ENCODE measurements around the gene SLC15A2.

The SLC15A2 gene

DNA sequence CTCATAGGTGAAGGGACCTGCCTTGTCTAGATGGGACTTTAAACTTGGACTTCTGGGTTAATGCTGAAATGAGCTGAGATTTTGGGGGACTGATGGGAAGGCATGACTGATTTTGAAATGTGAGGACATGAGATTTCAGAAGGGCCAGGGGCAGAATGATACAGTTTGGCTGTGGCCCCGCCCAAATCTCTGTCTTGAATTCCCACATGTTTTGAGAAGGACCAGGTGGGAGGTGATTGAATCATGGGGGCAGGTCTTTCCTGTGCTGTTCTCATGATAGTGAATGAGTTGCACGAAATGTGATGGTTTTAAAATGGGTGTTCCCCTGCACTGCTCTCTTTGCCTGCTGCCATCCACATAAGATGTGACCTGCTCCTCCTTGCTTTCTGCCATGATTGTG is 85.0 kb downstream of the SLC15A2 start:
- Histone ChIP-seq H3K4me3 (ENCODE audit: low read length in 2 of 2) (no peak overlapping the region), H3K27me3 (ENCODE audit: control insufficient read depth in 2 of 2, insufficient read depth in 2 of 2, low read length in 2 of 2) (no peaks in the 10 kb centered on the region), H3K4me1 (ENCODE audit: control insufficient read depth in 2 of 2, insufficient read depth in 2 of 2, low read length in 2 of 2) (peaks cover 3 to 5% of the 10 kb centered on the region in 2 donors), H3K9ac (ENCODE audit: low read depth in 1 of 2, low read length in 2 of 2) (no peak overlapping the region), H3K36me3 (ENCODE audit: control insufficient read depth in 2 of 2, insufficient read depth in 2 of 2, low read length in 2 of 2) (no peaks in the 10 kb centered on the region), H3K9me3 (ENCODE audit: control insufficient read depth in 2 of 2, low read length in 2 of 2) (no peaks in the 10 kb centered on the region), H3K27ac (ENCODE audit: low read depth in 2 of 2, low read length in 2 of 2) (no peak overlapping the region)

DNA sequence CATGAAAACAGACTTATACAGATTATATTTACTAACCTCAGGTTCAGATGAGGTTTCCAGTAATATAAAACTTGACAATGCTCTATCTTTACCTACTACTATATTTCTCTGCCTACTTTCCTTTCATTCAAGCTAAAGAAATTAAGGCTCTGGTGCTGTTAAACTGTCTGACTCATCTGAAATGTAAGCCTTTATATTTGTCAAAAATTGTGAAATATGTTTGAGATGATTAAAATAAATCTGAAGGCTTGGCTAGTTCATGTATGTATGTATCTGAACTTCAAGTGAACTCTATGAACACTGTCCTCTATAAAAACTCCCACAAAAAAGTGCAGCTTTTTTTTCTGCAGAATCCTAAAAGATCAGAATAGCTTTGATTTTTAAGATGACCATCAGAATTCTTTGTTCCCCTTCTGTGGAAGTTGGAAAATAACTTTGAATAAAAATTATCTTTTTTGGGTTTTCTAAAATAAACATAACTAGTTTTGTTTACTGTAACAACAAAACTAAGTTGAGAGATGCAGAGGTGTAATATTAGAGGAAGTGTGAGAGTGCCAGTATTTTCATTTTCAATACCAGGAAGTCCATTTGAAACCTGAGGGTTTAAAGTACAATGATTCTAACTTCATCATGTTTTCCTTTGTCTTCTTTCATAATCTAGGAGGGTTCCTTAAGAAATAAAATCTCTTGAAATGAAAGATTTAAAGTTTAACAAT is 85.7 kb downstream of the SLC15A2 start:
- H3K4me3 ChIP-seq (ENCODE audit: low read length in 2 of 2) = no peak overlapping the region
- H3K27ac ChIP-seq (ENCODE audit: low read depth in 2 of 2, low read length in 2 of 2) = peak overlapping the region; percentile 58 to 63
- H3K9ac ChIP-seq (ENCODE audit: low read depth in 1 of 2, low read length in 2 of 2) = no peak overlapping the region
- no peaks in the 10 kb centered on the region for H3K27me3 ChIP-seq (ENCODE audit: control insufficient read depth in 2 of 2, insufficient read depth in 2 of 2, low read length in 2 of 2)
- no peaks in the 10 kb centered on the region for H3K9me3 ChIP-seq (ENCODE audit: control insufficient read depth in 2 of 2, low read length in 2 of 2)
- H3K4me1 ChIP-seq (ENCODE audit: control insufficient read depth in 2 of 2, insufficient read depth in 2 of 2, low read length in 2 of 2) = peaks cover 3 to 5% of the 10 kb centered on the region in 2 donors
- no peaks in the 10 kb centered on the region for H3K36me3 ChIP-seq (ENCODE audit: control insufficient read depth in 2 of 2, insufficient read depth in 2 of 2, low read length in 2 of 2)

GRCh38 chr3:121980450-121980796 is 86.2 kb downstream of the SLC15A2 start:
- H3K36me3 ChIP-seq (ENCODE audit: control insufficient read depth in 2 of 2, insufficient read depth in 2 of 2, low read length in 2 of 2) = no peaks in the 10 kb centered on the region
- no peaks in the 10 kb centered on the region for H3K27me3 ChIP-seq (ENCODE audit: control insufficient read depth in 2 of 2, insufficient read depth in 2 of 2, low read length in 2 of 2)
- H3K4me1 ChIP-seq (ENCODE audit: control insufficient read depth in 2 of 2, insufficient read depth in 2 of 2, low read length in 2 of 2) = peaks cover 3 to 5% of the 10 kb centered on the region in 2 donors
- no peak overlapping the region for H3K4me3 ChIP-seq (ENCODE audit: low read length in 2 of 2)
- no peaks in the 10 kb centered on the region for H3K9me3 ChIP-seq (ENCODE audit: control insufficient read depth in 2 of 2, low read length in 2 of 2)
- peak overlapping the region; percentile 58 to 63 for H3K27ac ChIP-seq (ENCODE audit: low read depth in 2 of 2, low read length in 2 of 2)
- no peak overlapping the region for H3K9ac ChIP-seq (ENCODE audit: low read depth in 1 of 2, low read length in 2 of 2)

DNA sequence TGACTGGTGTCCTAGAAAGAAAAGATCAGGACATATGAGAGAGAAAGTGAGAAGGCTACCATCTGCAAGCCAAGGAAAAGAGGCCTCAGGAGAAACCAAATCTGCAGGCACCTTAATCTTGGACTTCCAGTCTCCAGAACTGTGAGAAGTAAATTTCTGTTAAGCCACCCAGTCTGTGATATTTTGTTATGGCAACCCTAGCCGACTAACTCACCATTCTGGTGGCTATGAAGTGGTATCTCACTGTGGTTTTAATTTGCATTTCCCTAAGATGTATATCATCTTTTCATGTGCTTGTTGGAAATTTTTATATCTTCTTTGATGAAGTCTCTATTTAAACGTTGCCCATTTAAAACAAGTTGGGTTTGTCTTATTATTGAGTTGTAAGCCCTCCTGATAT is 87.3 kb downstream of the SLC15A2 start:
- no peak overlapping the region for H3K9ac ChIP-seq (ENCODE audit: low read depth in 1 of 2, low read length in 2 of 2)
- no peak overlapping the region for H3K27ac ChIP-seq (ENCODE audit: low read depth in 2 of 2, low read length in 2 of 2)
- peaks cover 0 to 1% of the 10 kb centered on the region in 2 donors for H3K36me3 ChIP-seq (ENCODE audit: control insufficient read depth in 2 of 2, insufficient read depth in 2 of 2, low read length in 2 of 2)
- no peak overlapping the region for H3K4me3 ChIP-seq (ENCODE audit: low read length in 2 of 2)
- peaks cover 3 to 5% of the 10 kb centered on the region in 2 donors for H3K4me1 ChIP-seq (ENCODE audit: control insufficient read depth in 2 of 2, insufficient read depth in 2 of 2, low read length in 2 of 2)
- H3K9me3 ChIP-seq (ENCODE audit: control insufficient read depth in 2 of 2, low read length in 2 of 2) = no peaks in the 10 kb centered on the region
- H3K27me3 ChIP-seq (ENCODE audit: control insufficient read depth in 2 of 2, insufficient read depth in 2 of 2, low read length in 2 of 2) = no peaks in the 10 kb centered on the region

GRCh38 chr3:121985846-121986245 is 91.6 kb downstream of the SLC15A2 start:
- Histone ChIP-seq H3K27me3 (ENCODE audit: control insufficient read depth in 2 of 2, insufficient read depth in 2 of 2, low read length in 2 of 2) (no peaks in the 10 kb centered on the region), H3K4me3 (ENCODE audit: low read length in 2 of 2) (no peak overlapping the region), H3K36me3 (ENCODE audit: control insufficient read depth in 2 of 2, insufficient read depth in 2 of 2, low read length in 2 of 2) (peaks cover 8 to 10% of the 10 kb centered on the region in 2 donors), H3K9ac (ENCODE audit: low read depth in 1 of 2, low read length in 2 of 2) (no peak overlapping the region), H3K9me3 (ENCODE audit: control insufficient read depth in 2 of 2, low read length in 2 of 2) (no peaks in the 10 kb centered on the region), H3K4me1 (ENCODE audit: control insufficient read depth in 2 of 2, insufficient read depth in 2 of 2, low read length in 2 of 2) (no peaks in the 10 kb centered on the region), H3K27ac (ENCODE audit: low read depth in 2 of 2, low read length in 2 of 2) (no peak overlapping the region)

DNA sequence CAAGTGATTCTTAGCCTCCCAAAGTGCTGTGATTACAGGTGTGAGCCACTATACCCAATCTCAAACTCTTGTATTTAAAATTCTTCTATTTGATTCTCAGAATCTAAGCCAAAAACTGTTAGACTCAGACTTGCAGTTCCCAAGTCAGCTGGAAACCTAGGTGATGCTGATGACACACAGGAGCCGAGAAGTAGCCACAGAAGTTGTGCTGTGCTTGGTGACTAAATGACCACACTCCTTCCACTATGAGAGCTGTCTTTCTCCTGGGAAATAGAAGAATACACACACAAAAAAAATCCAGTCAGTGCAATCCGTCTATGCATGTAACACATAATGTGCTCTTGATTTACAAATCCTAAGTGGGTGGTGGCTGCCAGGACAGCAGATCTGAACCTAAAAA is 93.9 kb downstream of the SLC15A2 start:
- Histone ChIP-seq H3K27me3 (ENCODE audit: control insufficient read depth in 2 of 2, insufficient read depth in 2 of 2, low read length in 2 of 2) (no peaks in the 10 kb centered on the region), H3K4me1 (ENCODE audit: control insufficient read depth in 2 of 2, insufficient read depth in 2 of 2, low read length in 2 of 2) (no peaks in the 10 kb centered on the region), H3K9me3 (ENCODE audit: control insufficient read depth in 2 of 2, low read length in 2 of 2) (no peaks in the 10 kb centered on the region), H3K36me3 (ENCODE audit: control insufficient read depth in 2 of 2, insufficient read depth in 2 of 2, low read length in 2 of 2) (peaks cover 15 to 16% of the 10 kb centered on the region in 2 donors), H3K4me3 (ENCODE audit: low read length in 2 of 2) (no peak overlapping the region), H3K9ac (ENCODE audit: low read depth in 1 of 2, low read length in 2 of 2) (no peak overlapping the region), H3K27ac (ENCODE audit: low read depth in 2 of 2, low read length in 2 of 2) (no peak overlapping the region)

- Histone ChIP-seq H3K4me3 (ENCODE audit: low read length in 2 of 2) (no peak overlapping the region), H3K9ac (ENCODE audit: low read depth in 1 of 2, low read length in 2 of 2) (no peak overlapping the region), H3K27me3 (ENCODE audit: control insufficient read depth in 2 of 2, insufficient read depth in 2 of 2, low read length in 2 of 2) (no peaks in the 10 kb centered on the region), H3K27ac (ENCODE audit: low read depth in 2 of 2, low read length in 2 of 2) (no peak overlapping the region), H3K36me3 (ENCODE audit: control insufficient read depth in 2 of 2, insufficient read depth in 2 of 2, low read length in 2 of 2) (peaks cover 18 to 20% of the 10 kb centered on the region in 2 donors), H3K4me1 (ENCODE audit: control insufficient read depth in 2 of 2, insufficient read depth in 2 of 2, low read length in 2 of 2) (no peaks in the 10 kb centered on the region), H3K9me3 (ENCODE audit: control insufficient read depth in 2 of 2, low read length in 2 of 2) (no peaks in the 10 kb centered on the region)
Observed at GRCh38 chr3:121989943-121990342, 95.7 kb downstream of the SLC15A2 start.

GRCh38 chr3:121992601-121993560 is 98.7 kb downstream of the SLC15A2 start:
- peaks cover 14 to 15% of the 10 kb centered on the region in 2 donors for H3K36me3 ChIP-seq (ENCODE audit: control insufficient read depth in 2 of 2, insufficient read depth in 2 of 2, low read length in 2 of 2)
- H3K27me3 ChIP-seq (ENCODE audit: control insufficient read depth in 2 of 2, insufficient read depth in 2 of 2, low read length in 2 of 2) = no peaks in the 10 kb centered on the region
- H3K4me1 ChIP-seq (ENCODE audit: control insufficient read depth in 2 of 2, insufficient read depth in 2 of 2, low read length in 2 of 2) = peaks cover 2 to 23% of the 10 kb centered on the region in 2 donors
- H3K9ac ChIP-seq (ENCODE audit: low read depth in 1 of 2, low read length in 2 of 2) = no peak overlapping the region
- peak overlapping the region in 1 of 2 donors; percentile 38 for H3K27ac ChIP-seq (ENCODE audit: low read depth in 2 of 2, low read length in 2 of 2)
- H3K9me3 ChIP-seq (ENCODE audit: control insufficient read depth in 2 of 2, low read length in 2 of 2) = no peaks in the 10 kb centered on the region
- H3K4me3 ChIP-seq (ENCODE audit: low read length in 2 of 2) = no peak overlapping the region

All from mucosa of rectum (tissue), 2 donors.